ENCODE measurements around the gene USF3. TPM values are rescaled to one million over a fixed set of nuclear protein-coding genes. Genes with fewer than 3 reads are reported as not detected.

USF3 gene
- total RNA-seq, 3 donors from 2014 or later, result 19.7 to 38.9 (median 28.5) TPM

DNA sequence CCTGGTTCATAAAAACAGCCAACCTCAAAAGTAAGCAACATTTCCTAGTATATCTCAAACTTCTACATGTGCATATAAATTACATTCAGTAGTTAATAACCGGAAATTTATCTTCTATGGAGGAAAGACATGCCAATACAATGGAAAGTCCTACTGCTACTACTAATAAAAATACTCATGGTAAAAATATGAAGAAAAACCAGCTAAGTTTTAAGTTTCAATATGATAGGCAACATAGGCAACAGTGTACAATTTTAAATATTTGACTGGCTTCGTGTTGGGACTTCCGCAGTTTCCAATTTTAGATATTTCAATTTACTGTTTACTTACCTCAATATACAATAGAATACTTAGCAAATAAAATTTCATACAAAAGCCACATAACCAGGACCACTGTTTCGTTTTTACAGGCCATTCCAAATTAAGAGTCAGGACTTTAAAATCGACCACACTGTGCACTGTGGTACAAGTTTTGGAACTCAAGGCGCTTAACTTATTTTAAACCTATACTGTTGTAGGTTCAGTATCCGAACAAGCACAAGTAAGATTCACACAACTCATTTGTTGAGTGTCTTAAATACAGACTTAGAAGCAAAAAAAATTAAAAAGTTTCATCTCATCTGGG lies 46.7 kb upstream of the USF3 start:
- no peak for TF ChIP-seq POLR2AphosphoS5 (IDR thresholded peaks at IDR 0.05)
- Histone ChIP-seq H3K36me3 (no peaks in the 10 kb centered on the region), H3K9me3 (no peaks in the 10 kb centered on the region), H3K27me3 (no peaks in the 10 kb centered on the region), H3K4me1 (peaks cover 0 to 17% of the 10 kb centered on the region in 2 donors), H3K27ac (no peak overlapping the region), H3K4me3 (no peak overlapping the region)
- intact Hi-C loops (cut with DNase I; ENCODE audit: low total_unique reads), result no loop called here
- no peak for DNase-seq (ENCODE audit: low spot score in 2 of 2)

DNA sequence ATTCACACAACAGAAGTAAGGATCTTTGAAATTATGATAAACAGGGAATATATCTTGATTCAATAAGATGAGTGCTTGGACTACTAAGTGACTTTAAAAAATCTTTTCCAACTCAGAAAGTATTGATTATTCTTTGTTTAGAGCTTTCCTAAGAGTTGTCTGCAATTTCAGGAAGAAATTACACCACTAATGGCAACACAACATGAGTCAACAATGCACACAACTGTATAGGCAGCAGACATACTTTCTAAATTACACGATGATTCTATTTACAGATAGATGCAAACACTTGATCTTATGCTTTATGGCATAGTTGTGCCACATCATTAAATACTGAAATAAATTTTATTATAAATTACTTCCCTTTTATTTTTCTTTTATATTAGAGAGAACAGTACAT lies 45.2 kb upstream of the USF3 start:
- H3K9me3 ChIP-seq, result no peaks in the 10 kb centered on the region
- no peak overlapping the region for H3K27ac ChIP-seq
- no peaks in the 10 kb centered on the region for H3K27me3 ChIP-seq
- H3K36me3 ChIP-seq, result no peaks in the 10 kb centered on the region
- intact Hi-C loops (cut with DNase I; ENCODE audit: low total_unique reads), result no loop called here
- TF ChIP-seq, protein P1, sequence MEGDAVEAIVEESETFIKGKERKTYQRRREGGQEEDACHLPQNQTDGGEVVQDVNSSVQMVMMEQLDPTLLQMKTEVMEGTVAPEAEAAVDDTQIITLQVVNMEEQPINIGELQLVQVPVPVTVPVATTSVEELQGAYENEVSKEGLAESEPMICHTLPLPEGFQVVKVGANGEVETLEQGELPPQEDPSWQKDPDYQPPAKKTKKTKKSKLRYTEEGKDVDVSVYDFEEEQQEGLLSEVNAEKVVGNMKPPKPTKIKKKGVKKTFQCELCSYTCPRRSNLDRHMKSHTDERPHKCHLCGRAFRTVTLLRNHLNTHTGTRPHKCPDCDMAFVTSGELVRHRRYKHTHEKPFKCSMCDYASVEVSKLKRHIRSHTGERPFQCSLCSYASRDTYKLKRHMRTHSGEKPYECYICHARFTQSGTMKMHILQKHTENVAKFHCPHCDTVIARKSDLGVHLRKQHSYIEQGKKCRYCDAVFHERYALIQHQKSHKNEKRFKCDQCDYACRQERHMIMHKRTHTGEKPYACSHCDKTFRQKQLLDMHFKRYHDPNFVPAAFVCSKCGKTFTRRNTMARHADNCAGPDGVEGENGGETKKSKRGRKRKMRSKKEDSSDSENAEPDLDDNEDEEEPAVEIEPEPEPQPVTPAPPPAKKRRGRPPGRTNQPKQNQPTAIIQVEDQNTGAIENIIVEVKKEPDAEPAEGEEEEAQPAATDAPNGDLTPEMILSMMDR (IDR thresholded peaks at IDR 0.05), result no peak
- TF ChIP-seq POLR2AphosphoS5 (IDR thresholded peaks at IDR 0.05) (no peak), POLR2A (IDR thresholded peaks at IDR 0.05) (no peak)
- no peak for DNase-seq (ENCODE audit: low spot score in 2 of 2)
- peaks cover 0 to 17% of the 10 kb centered on the region in 2 donors for H3K4me1 ChIP-seq
- H3K4me3 ChIP-seq, result no peak overlapping the region

DNA sequence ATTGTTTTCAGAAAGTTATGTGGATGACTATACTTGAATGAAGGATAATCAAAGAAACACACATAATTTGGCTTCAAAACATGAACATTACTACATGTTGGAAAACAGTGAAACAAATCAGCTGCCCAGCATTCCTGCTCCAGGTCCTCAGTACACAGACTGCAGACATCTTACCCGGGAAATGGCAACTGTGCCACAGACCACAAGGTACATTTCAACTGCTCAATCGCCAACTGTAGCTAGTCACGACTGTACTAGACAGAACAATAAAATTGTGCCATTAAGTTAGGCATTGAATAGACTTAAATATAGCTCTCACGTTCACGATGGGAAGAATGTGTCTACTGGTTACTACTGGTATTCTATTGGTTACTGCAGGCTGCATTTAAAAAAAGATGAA lies 44.6 kb upstream of the USF3 start:
- Histone ChIP-seq H3K27ac (no peak overlapping the region), H3K4me3 (no peak overlapping the region), H3K36me3 (no peaks in the 10 kb centered on the region), H3K4me1 (peaks cover 0 to 17% of the 10 kb centered on the region in 2 donors), H3K27me3 (no peaks in the 10 kb centered on the region), H3K9me3 (no peaks in the 10 kb centered on the region)
- TF ChIP-seq, protein P1 (IDR thresholded peaks at IDR 0.05), result no peak
- TF ChIP-seq POLR2A (IDR thresholded peaks at IDR 0.05), result no peak
- TF ChIP-seq POLR2AphosphoS5 (IDR thresholded peaks at IDR 0.05), result no peak
- DNase-seq (ENCODE audit: low spot score in 2 of 2), result no peak
- intact Hi-C loops (cut with DNase I; ENCODE audit: low total_unique reads), result no loop called here

- no peak for TF ChIP-seq POLR2A (IDR thresholded peaks at IDR 0.05)
- TF ChIP-seq, protein P1 (IDR thresholded peaks at IDR 0.05), result peak; percentile 37 to 74 (median 67)
- H3K36me3 ChIP-seq, result no peaks in the 10 kb centered on the region
- H3K4me1 ChIP-seq, result peaks cover 0 to 5% of the 10 kb centered on the region in 2 donors
- no peak overlapping the region for H3K4me3 ChIP-seq
- H3K9me3 ChIP-seq, result no peaks in the 10 kb centered on the region
- H3K27ac ChIP-seq, result peak overlapping the region in 1 of 2 donors; percentile 34
- no peaks in the 10 kb centered on the region for H3K27me3 ChIP-seq
- DNase-seq (ENCODE audit: low spot score in 2 of 2), result no peak
- intact Hi-C loops (cut with DNase I; ENCODE audit: low total_unique reads), result no loop called here
Observed at GRCh38 chr3:113736548-113737089, 40.2 kb upstream of the USF3 start.

GRCh38 chr3:113731694-113732093 lies 35.3 kb upstream of the USF3 start:
- H3K27ac ChIP-seq, result no peak overlapping the region
- H3K4me1 ChIP-seq, result no peaks in the 10 kb centered on the region
- no peak overlapping the region for H3K4me3 ChIP-seq
- DNase-seq (ENCODE audit: low spot score in 2 of 2), result no peak
- H3K36me3 ChIP-seq, result no peaks in the 10 kb centered on the region
- TF ChIP-seq, protein P1 (IDR thresholded peaks at IDR 0.05), result no peak
- TF ChIP-seq POLR2AphosphoS5 (IDR thresholded peaks at IDR 0.05), result no peak
- no peaks in the 10 kb centered on the region for H3K9me3 ChIP-seq
- intact Hi-C loops (cut with DNase I; ENCODE audit: low total_unique reads), result no loop called here
- no peaks in the 10 kb centered on the region for H3K27me3 ChIP-seq

Measured in breast epithelium (tissue), 4 donors.